ENCODE data around the gene CNKSR2.

DNA sequence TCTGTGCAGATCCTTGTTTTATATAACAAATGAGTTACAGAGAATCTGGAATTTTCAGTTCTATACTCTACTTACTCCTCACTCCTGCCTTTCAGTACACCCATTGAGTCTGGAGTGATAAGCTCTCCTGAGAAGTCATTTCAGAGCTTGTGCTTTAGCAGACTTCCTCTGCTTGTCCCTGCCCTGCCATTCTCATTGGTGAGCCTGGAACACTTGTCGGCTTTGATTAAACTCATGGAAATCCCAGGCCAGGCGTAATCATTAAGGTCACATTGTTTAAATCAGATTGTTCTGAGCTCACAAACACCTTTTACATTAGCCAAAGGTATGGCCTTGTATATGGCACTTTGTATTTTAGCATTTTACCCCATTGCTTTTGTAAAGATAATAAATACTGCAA lies 102.7 kb downstream of the CNKSR2 start:
- TF ChIP-seq, protein P1, sequence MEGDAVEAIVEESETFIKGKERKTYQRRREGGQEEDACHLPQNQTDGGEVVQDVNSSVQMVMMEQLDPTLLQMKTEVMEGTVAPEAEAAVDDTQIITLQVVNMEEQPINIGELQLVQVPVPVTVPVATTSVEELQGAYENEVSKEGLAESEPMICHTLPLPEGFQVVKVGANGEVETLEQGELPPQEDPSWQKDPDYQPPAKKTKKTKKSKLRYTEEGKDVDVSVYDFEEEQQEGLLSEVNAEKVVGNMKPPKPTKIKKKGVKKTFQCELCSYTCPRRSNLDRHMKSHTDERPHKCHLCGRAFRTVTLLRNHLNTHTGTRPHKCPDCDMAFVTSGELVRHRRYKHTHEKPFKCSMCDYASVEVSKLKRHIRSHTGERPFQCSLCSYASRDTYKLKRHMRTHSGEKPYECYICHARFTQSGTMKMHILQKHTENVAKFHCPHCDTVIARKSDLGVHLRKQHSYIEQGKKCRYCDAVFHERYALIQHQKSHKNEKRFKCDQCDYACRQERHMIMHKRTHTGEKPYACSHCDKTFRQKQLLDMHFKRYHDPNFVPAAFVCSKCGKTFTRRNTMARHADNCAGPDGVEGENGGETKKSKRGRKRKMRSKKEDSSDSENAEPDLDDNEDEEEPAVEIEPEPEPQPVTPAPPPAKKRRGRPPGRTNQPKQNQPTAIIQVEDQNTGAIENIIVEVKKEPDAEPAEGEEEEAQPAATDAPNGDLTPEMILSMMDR (IDR thresholded peaks at IDR 0.05; ENCODE audit: low read length): no peak
- TF ChIP-seq EZH2 (optimal IDR thresholded peaks at IDR 0.05; ENCODE audit: low read depth, low read length): no peak
